BLaER1 (cell line): ENCODE results near the gene GIMAP8.

Source experiments
- H3K27ac ChIP-seq: shearing (Covaris generic); formaldehyde crosslinking; 2 replicates; pipeline ENCODE4 v1.8.1; 2022
- H3K27me3 ChIP-seq: shearing (Covaris generic); formaldehyde crosslinking; 2 replicates; pipeline ENCODE4 v1.8.1; 2022
- H3K36me3 ChIP-seq: shearing (Covaris generic); formaldehyde crosslinking; 2 replicates; pipeline ENCODE4 v1.8.1; 2022
- H3K4me1 ChIP-seq: shearing (Covaris generic); formaldehyde crosslinking; 2 replicates; pipeline ENCODE4 v1.8.1; 2022
- H3K4me2 ChIP-seq: shearing (Covaris generic); formaldehyde crosslinking; 2 replicates; pipeline ENCODE4 v1.8.1; 2022
- H3K4me3 ChIP-seq: shearing (Covaris generic); formaldehyde crosslinking; 2 replicates; pipeline ENCODE4 v1.8.1; 2022
- H3K9ac ChIP-seq: shearing (Covaris generic); formaldehyde crosslinking; 2 replicates; pipeline ENCODE4 v1.8.1; 2022
- H3K9me3 ChIP-seq: shearing (Covaris generic); formaldehyde crosslinking; 2 replicates; pipeline ENCODE4 v1.8.1; 2022
- H4K20me1 ChIP-seq: shearing (Covaris generic); formaldehyde crosslinking; 2 replicates; pipeline ENCODE4 v1.8.1; 2022
- Cebpa-rat ChIP-seq: shearing (Covaris generic); IDR thresholded peaks from 2 replicates; pipeline ENCODE4 v1.8.1; 2022

The GIMAP8 gene

DNA sequence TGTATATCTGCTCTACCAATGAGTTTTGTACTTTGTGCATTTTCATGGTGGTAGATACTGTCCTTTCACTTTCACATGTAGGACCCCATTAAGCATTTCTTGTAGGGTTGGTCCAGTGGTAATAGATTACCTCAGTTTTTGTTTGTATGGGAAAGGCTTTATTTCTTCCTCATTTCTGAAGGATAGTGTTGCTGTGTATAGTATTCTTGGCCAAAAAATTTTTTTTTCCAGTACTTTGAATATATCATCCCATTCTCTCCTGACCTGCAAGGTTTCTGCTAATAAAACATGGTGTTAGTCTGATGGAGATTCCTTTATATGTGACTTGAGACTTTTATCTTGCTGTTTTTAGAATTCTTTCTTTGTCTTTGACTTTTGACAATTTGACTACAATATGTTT lies 12.0 kb downstream of the GIMAP8 start:
- Histone ChIP-seq H3K4me2 (no peak overlapping the region), H3K27ac (no peak overlapping the region), H3K9ac (no peak overlapping the region), H3K36me3 (no peaks in the 10 kb centered on the region), H3K4me1 (no peaks in the 10 kb centered on the region), H3K9me3 (peaks cover 52% of the 10 kb centered on the region), H3K27me3 (no peaks in the 10 kb centered on the region), H3K4me3 (no peak overlapping the region), H4K20me1 (no peaks in the 10 kb centered on the region)
- TF ChIP-seq Cebpa-rat: no peak

DNA sequence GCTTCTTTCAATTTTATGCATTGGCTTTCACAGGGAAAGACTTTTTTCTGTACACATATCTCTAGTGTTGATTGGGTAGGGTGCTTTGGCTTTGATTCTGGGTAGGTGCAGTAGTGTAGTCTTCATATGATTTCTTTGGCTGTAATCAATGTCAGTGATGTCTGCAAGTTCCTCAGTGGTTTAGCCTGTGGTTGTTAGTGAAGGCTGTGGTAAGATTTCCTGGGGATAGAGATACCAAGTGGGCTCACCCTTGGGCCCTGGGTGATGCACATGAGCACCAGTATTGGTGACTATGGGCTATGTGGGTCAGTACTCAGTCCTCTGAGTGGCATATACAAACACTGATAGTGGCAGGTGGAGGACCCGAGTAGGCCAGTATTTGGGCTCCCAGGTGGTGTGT lies 13.0 kb downstream of the GIMAP8 start:
- H3K4me2 ChIP-seq: no peak overlapping the region
- H3K4me3 ChIP-seq: no peak overlapping the region
- peaks cover 46% of the 10 kb centered on the region for H3K9me3 ChIP-seq
- no peaks in the 10 kb centered on the region for H3K27me3 ChIP-seq
- H3K4me1 ChIP-seq: no peaks in the 10 kb centered on the region
- H4K20me1 ChIP-seq: no peaks in the 10 kb centered on the region
- no peak for TF ChIP-seq Cebpa-rat
- no peaks in the 10 kb centered on the region for H3K36me3 ChIP-seq
- H3K9ac ChIP-seq: no peak overlapping the region
- no peak overlapping the region for H3K27ac ChIP-seq

DNA sequence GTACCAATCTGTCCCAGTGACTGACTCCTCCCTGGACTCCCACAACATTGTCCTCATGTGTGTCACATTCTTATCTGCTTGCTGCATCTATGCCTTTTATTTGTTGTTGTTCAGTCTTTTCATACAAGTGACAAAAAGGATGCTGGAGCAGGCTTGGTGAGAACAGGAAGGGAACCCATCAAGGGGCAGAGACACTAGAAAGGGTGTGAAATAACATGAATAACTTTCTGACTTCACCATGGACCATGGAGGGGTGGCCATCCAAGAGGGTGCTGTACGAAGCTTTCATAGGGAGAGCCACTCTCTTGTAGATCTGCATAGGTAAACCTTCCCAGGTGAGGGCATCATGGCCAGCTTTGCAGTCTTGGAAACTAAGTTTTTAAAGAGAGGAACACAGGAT lies 14.5 kb downstream of the GIMAP8 start:
- no peak overlapping the region for H3K9ac ChIP-seq
- H3K27ac ChIP-seq: no peak overlapping the region
- H3K36me3 ChIP-seq: no peaks in the 10 kb centered on the region
- TF ChIP-seq Cebpa-rat: no peak
- no peaks in the 10 kb centered on the region for H4K20me1 ChIP-seq
- no peak overlapping the region for H3K4me2 ChIP-seq
- peaks cover 36% of the 10 kb centered on the region for H3K9me3 ChIP-seq
- no peak overlapping the region for H3K4me3 ChIP-seq
- H3K4me1 ChIP-seq: no peaks in the 10 kb centered on the region
- no peaks in the 10 kb centered on the region for H3K27me3 ChIP-seq

DNA sequence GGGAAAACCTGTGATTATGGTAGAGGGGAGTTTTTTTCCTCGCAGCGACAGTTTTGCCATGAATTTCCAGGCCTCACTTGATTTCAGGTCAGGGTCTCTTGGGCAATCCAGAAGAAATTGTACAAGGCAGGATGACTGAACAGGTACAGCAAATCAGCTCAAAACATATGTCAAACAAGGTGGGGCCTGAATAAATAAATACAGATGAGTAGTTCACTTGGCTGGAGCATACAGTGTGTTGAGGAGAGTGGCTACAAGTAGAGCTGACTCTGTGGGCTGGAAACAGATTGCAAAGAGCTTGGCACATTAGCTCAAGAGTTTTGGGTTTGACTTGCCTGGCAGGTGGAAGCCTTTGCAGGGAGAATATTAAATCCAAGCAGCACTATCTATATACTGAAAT lies 15.0 kb downstream of the GIMAP8 start:
- H3K4me3 ChIP-seq: no peak overlapping the region
- no peaks in the 10 kb centered on the region for H3K36me3 ChIP-seq
- H3K9ac ChIP-seq: no peak overlapping the region
- H3K4me2 ChIP-seq: no peak overlapping the region
- no peaks in the 10 kb centered on the region for H3K27me3 ChIP-seq
- H4K20me1 ChIP-seq: no peaks in the 10 kb centered on the region
- no peak overlapping the region for H3K27ac ChIP-seq
- no peaks in the 10 kb centered on the region for H3K4me1 ChIP-seq
- TF ChIP-seq Cebpa-rat: no peak
- peaks cover 32% of the 10 kb centered on the region for H3K9me3 ChIP-seq

DNA sequence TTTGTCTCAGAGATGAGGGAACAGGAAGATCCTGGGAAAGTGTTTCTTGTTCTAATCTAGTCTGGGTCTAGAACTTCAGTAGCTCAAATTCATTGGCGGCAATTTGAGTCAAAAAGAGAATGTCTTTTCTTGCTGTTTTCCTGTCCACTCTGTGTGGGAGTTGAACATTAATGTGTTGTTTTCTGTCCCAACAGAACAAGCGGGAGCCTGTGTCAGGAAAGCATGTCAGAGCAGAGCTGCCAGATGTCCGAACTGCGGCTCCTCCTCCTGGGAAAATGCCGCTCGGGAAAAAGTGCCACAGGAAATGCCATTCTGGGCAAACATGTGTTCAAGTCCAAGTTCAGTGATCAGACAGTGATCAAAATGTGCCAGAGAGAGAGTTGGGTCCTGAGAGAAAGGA lies 16.0 kb downstream of the GIMAP8 start:
- no peak for TF ChIP-seq Cebpa-rat
- H3K9ac ChIP-seq: no peak overlapping the region
- H3K4me1 ChIP-seq: no peaks in the 10 kb centered on the region
- H3K27me3 ChIP-seq: no peaks in the 10 kb centered on the region
- no peak overlapping the region for H3K4me3 ChIP-seq
- no peaks in the 10 kb centered on the region for H4K20me1 ChIP-seq
- H3K27ac ChIP-seq: no peak overlapping the region
- no peak overlapping the region for H3K4me2 ChIP-seq
- no peaks in the 10 kb centered on the region for H3K36me3 ChIP-seq
- H3K9me3 ChIP-seq: peaks cover 21% of the 10 kb centered on the region

DNA sequence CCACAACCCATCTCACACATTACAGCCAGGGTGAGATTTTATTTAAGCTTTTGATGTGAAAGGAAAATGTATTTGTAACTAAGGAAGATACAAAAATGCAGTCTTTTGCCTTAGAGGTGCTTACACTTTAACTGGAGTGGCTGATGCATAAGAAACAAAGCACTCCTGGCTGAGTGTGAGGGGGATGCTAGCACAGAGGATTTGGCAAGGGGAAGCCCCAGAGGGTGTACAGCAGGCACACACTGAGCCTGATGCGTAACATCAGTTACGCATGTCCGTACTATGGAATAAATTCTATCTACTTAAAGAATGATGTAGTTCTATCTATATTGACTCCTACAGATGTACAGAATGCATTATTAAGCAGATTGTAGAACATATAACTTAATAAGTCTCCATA lies 17.8 kb downstream of the GIMAP8 start:
- no peak overlapping the region for H3K27ac ChIP-seq
- H3K36me3 ChIP-seq: no peaks in the 10 kb centered on the region
- H3K9me3 ChIP-seq: peaks cover 6% of the 10 kb centered on the region; the same call in 1 of the 2 replicates
- H3K4me3 ChIP-seq: no peak overlapping the region
- H3K4me2 ChIP-seq: no peak overlapping the region
- no peaks in the 10 kb centered on the region for H4K20me1 ChIP-seq
- H3K4me1 ChIP-seq: no peaks in the 10 kb centered on the region
- H3K27me3 ChIP-seq: no peaks in the 10 kb centered on the region
- no peak overlapping the region for H3K9ac ChIP-seq
- TF ChIP-seq Cebpa-rat: no peak

GRCh38 chr7:150471886-150472285 lies 21.5 kb downstream of the GIMAP8 start:
- H3K4me2 ChIP-seq: no peak overlapping the region
- no peaks in the 10 kb centered on the region for H4K20me1 ChIP-seq
- TF ChIP-seq Cebpa-rat: no peak
- H3K4me1 ChIP-seq: no peaks in the 10 kb centered on the region
- no peaks in the 10 kb centered on the region for H3K27me3 ChIP-seq
- H3K9me3 ChIP-seq: no peaks in the 10 kb centered on the region
- H3K4me3 ChIP-seq: no peak overlapping the region
- H3K36me3 ChIP-seq: no peaks in the 10 kb centered on the region
- no peak overlapping the region for H3K9ac ChIP-seq
- no peak overlapping the region for H3K27ac ChIP-seq

DNA sequence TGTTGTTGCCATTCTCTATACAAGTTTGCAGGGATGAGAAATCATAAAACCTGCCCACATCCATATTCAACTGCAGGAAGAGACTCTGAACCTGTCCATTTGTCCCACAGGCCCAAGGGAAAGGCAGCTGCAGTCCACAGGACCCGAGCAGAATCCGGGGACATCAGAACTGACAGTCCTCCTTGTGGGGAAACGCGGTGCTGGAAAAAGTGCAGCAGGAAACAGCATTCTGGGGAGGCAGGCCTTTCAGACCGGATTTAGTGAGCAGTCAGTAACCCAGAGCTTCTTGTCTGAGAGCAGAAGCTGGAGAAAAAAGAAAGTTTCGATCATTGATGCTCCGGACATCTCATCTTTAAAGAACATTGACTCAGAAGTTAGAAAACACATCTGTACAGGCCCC lies 23.5 kb downstream of the GIMAP8 start:
- no peaks in the 10 kb centered on the region for H3K36me3 ChIP-seq
- H3K27ac ChIP-seq: no peak overlapping the region
- no peak overlapping the region for H3K4me3 ChIP-seq
- H3K4me1 ChIP-seq: no peaks in the 10 kb centered on the region
- no peaks in the 10 kb centered on the region for H4K20me1 ChIP-seq
- no peak for TF ChIP-seq Cebpa-rat
- no peak overlapping the region for H3K4me2 ChIP-seq
- H3K27me3 ChIP-seq: no peaks in the 10 kb centered on the region
- no peak overlapping the region for H3K9ac ChIP-seq
- no peaks in the 10 kb centered on the region for H3K9me3 ChIP-seq

GRCh38 chr7:150476285-150476684 lies 25.9 kb downstream of the GIMAP8 start:
- Histone ChIP-seq H3K4me2 (no peak overlapping the region), H3K27ac (no peak overlapping the region), H3K27me3 (no peaks in the 10 kb centered on the region), H3K4me1 (peaks cover 7% of the 10 kb centered on the region), H4K20me1 (no peaks in the 10 kb centered on the region), H3K4me3 (no peak overlapping the region), H3K9me3 (no peaks in the 10 kb centered on the region), H3K36me3 (no peaks in the 10 kb centered on the region), H3K9ac (no peak overlapping the region)
- no peak for TF ChIP-seq Cebpa-rat

DNA sequence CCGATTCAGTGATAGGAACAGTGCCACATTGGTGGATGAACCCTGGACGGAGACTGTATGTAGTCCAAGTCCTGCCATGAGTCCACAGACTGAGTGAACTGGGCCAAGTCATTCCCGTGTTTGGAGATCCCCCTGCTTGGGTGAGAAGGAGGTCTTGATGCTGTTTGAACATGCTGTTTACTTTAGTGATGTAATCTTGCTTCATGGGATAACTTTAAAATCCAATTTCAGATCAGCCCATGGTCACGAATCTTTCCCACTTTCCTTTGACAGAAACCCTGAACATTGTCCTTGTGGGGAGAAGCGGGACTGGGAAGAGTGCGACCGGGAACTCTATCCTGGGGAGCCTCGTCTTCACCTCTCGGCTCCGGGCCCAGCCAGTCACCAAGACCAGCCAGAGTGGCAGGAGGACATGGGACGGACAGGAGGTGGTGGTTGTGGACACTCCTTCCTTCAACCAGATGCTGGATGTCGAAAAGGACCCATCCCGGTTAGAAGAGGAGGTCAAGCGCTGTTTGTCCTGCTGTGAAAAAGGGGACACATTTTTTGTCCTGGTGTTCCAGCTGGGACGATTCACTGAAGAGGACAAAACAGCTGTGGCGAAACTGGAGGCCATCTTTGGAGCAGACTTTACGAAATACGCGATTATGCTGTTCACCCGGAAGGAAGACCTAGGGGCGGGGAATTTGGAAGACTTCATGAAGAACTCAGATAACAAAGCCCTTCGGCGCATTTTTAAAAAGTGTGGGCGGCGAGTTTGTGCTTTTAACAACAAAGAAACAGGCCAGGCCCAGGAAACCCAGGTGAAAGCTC lies 26.6 kb downstream of the GIMAP8 start:
- no peak overlapping the region for H3K9ac ChIP-seq
- no peak for TF ChIP-seq Cebpa-rat
- no peak overlapping the region for H3K27ac ChIP-seq
- H3K4me3 ChIP-seq: no peak overlapping the region
- H3K4me2 ChIP-seq: no peak overlapping the region
- H3K27me3 ChIP-seq: no peaks in the 10 kb centered on the region
- no peaks in the 10 kb centered on the region for H3K9me3 ChIP-seq
- H4K20me1 ChIP-seq: no peaks in the 10 kb centered on the region
- no peaks in the 10 kb centered on the region for H3K36me3 ChIP-seq
- peaks cover 14% of the 10 kb centered on the region for H3K4me1 ChIP-seq
